ENCODE results near the gene TIMM17A. TPM values are rescaled to one million over a fixed set of nuclear protein-coding genes. Genes with fewer than 3 reads are reported as not detected.

The TIMM17A gene
- 59.9 and 63.0 TPM in 2 replicates for polyA plus RNA-seq (2013)

GRCh38 chr1:201955009-201955728, at the start of gene TIMM17A:
TIMM17A (plus strand) TSS chr1:201955503; CDS start chr1:201955527, 24 bp downstream.
- H2BK120ac ChIP-seq (ENCODE audit: insufficient read depth, low read length, poor library complexity) = peak within 1 kb of the TSS; percentile 75
- H3K4me3 ChIP-seq (ENCODE audit: low read depth, low read length) = peak within 1 kb of the TSS; percentile 97
- peak within 1 kb of the TSS; percentile 60 for H2BK5ac ChIP-seq (ENCODE audit: low read depth, low read length, poor library complexity)
- peak within 1 kb of the TSS; percentile 82 for H2AFZ ChIP-seq (ENCODE audit: insufficient read depth, low read length, poor library complexity)
- peaks cover 5% of the 10 kb centered on the region for H3K79me2 ChIP-seq (ENCODE audit: control insufficient read depth, insufficient read depth, low read length, poor library complexity)
- H3K9ac ChIP-seq (ENCODE audit: low read length) = peak within 1 kb of the TSS; percentile 94
- no peaks in the 10 kb centered on the region for H3K9me3 ChIP-seq (ENCODE audit: insufficient read depth, low read depth, low read length)
- H3K27me3 ChIP-seq (ENCODE audit: insufficient read depth, low read length) = no peaks in the 10 kb centered on the region
- peak within 1 kb of the TSS; percentile 87 for H3K4me2 ChIP-seq (ENCODE audit: low read length)
- peaks cover 15 to 18% of the 10 kb centered on the region in 2 experiments for H3K36me3 ChIP-seq (ENCODE audit: control insufficient read depth in 1 of 2, insufficient read depth in 2 of 2, low read length in 2 of 2)
- peak within 1 kb of the TSS; percentile 97 for H3K4ac ChIP-seq (ENCODE audit: low read depth, low read length)
- no peak within 1 kb of the TSS for H3K23ac ChIP-seq (ENCODE audit: low read length)
- peak within 1 kb of the TSS; percentile 95 for H2AK5ac ChIP-seq (ENCODE audit: low read length)
- peak within 1 kb of the TSS; percentile 95 for H4K8ac ChIP-seq (ENCODE audit: low read depth, low read length)
- peaks cover 0 to 2% of the 10 kb centered on the region in 2 experiments for H3K4me1 ChIP-seq (ENCODE audit: control insufficient read depth in 1 of 2, insufficient read depth in 2 of 2, low read length in 2 of 2)
- H3K18ac ChIP-seq (ENCODE audit: low read length) = peak within 1 kb of the TSS; percentile 89
- H2BK12ac ChIP-seq (ENCODE audit: low read length) = no peak within 1 kb of the TSS
- DNase-seq = peak; percentile 99
- H4K12ac ChIP-seq (ENCODE audit: low read depth, low read length) = peak within 1 kb of the TSS; percentile 85
- peak within 1 kb of the TSS; percentile 38 for H3K27ac ChIP-seq (ENCODE audit: low read depth, low read length)
- H3K79me1 ChIP-seq (ENCODE audit: low read length) = peaks cover 4% of the 10 kb centered on the region
- H3K14ac ChIP-seq (ENCODE audit: low read length) = peak within 1 kb of the TSS; percentile 92
- peak within 1 kb of the TSS; percentile 78 for H4K91ac ChIP-seq (ENCODE audit: low read depth, low read length)
- no CpG with 5 or more reads among the region's 43 CpGs for WGBS (ENCODE audit: extremely low coverage, insufficient coverage, insufficient read length)

GRCh38 chr1:201906336-201906735, 49.0 kb upstream of the TIMM17A start:
- H2BK12ac ChIP-seq (ENCODE audit: low read length) = peak overlapping the region; percentile 88
- WGBS (ENCODE audit: extremely low coverage, insufficient coverage, insufficient read length) = no CpG with 5 or more reads among the region's 3 CpGs
- peak overlapping the region; percentile 48 for H4K91ac ChIP-seq (ENCODE audit: low read depth, low read length)
- H3K36me3 ChIP-seq (ENCODE audit: control insufficient read depth in 1 of 2, insufficient read depth in 2 of 2, low read length in 2 of 2) = peaks cover 0 to 2% of the 10 kb centered on the region in 2 experiments
- H3K79me1 ChIP-seq (ENCODE audit: low read length) = peaks cover 21% of the 10 kb centered on the region
- no peak overlapping the region for H2BK5ac ChIP-seq (ENCODE audit: low read depth, low read length, poor library complexity)
- H3K18ac ChIP-seq (ENCODE audit: low read length) = peak overlapping the region; percentile 76
- H3K4ac ChIP-seq (ENCODE audit: low read depth, low read length) = no peak overlapping the region
- no peak overlapping the region for H3K27ac ChIP-seq (ENCODE audit: low read depth, low read length)
- H2AK5ac ChIP-seq (ENCODE audit: low read length) = peak overlapping the region; percentile 55
- no peak overlapping the region for H2AFZ ChIP-seq (ENCODE audit: insufficient read depth, low read length, poor library complexity)
- no peak overlapping the region for H3K4me2 ChIP-seq (ENCODE audit: low read length)
- peak overlapping the region; percentile 15 for H2BK120ac ChIP-seq (ENCODE audit: insufficient read depth, low read length, poor library complexity)
- no peaks in the 10 kb centered on the region for H3K9me3 ChIP-seq (ENCODE audit: insufficient read depth, low read depth, low read length)
- H4K12ac ChIP-seq (ENCODE audit: low read depth, low read length) = no peak overlapping the region
- H3K14ac ChIP-seq (ENCODE audit: low read length) = peak overlapping the region; percentile 39
- DNase-seq = no peak
- H3K4me1 ChIP-seq (ENCODE audit: control insufficient read depth in 1 of 2, insufficient read depth in 2 of 2, low read length in 2 of 2) = peaks cover 20 to 21% of the 10 kb centered on the region in 2 experiments
- no peaks in the 10 kb centered on the region for H3K79me2 ChIP-seq (ENCODE audit: control insufficient read depth, insufficient read depth, low read length, poor library complexity)
- H3K27me3 ChIP-seq (ENCODE audit: insufficient read depth, low read length) = no peaks in the 10 kb centered on the region
- no peak overlapping the region for H3K4me3 ChIP-seq (ENCODE audit: low read depth, low read length)
- H4K8ac ChIP-seq (ENCODE audit: low read depth, low read length) = no peak overlapping the region
- no peak overlapping the region for H3K9ac ChIP-seq (ENCODE audit: low read length)
- no peak overlapping the region for H3K23ac ChIP-seq (ENCODE audit: low read length)

- Histone ChIP-seq H3K4ac (ENCODE audit: low read depth, low read length) (no peak overlapping the region), H3K9ac (ENCODE audit: low read length) (no peak overlapping the region), H3K27me3 (ENCODE audit: insufficient read depth, low read length) (no peaks in the 10 kb centered on the region), H3K18ac (ENCODE audit: low read length) (no peak overlapping the region), H3K9me3 (ENCODE audit: insufficient read depth, low read depth, low read length) (no peaks in the 10 kb centered on the region), H3K36me3 (ENCODE audit: control insufficient read depth in 1 of 2, insufficient read depth in 2 of 2, low read length in 2 of 2) (peaks cover 0 to 2% of the 10 kb centered on the region in 2 experiments), H3K79me2 (ENCODE audit: control insufficient read depth, insufficient read depth, low read length, poor library complexity) (no peaks in the 10 kb centered on the region), H3K4me2 (ENCODE audit: low read length) (no peak overlapping the region), H2BK120ac (ENCODE audit: insufficient read depth, low read length, poor library complexity) (no peak overlapping the region), H4K12ac (ENCODE audit: low read depth, low read length) (no peak overlapping the region), H2BK5ac (ENCODE audit: low read depth, low read length, poor library complexity) (no peak overlapping the region), H3K14ac (ENCODE audit: low read length) (no peak overlapping the region), H3K4me3 (ENCODE audit: low read depth, low read length) (no peak overlapping the region), H3K79me1 (ENCODE audit: low read length) (peaks cover 20% of the 10 kb centered on the region), H3K23ac (ENCODE audit: low read length) (no peak overlapping the region), H2AK5ac (ENCODE audit: low read length) (no peak overlapping the region), H4K8ac (ENCODE audit: low read depth, low read length) (no peak overlapping the region), H3K4me1 (ENCODE audit: control insufficient read depth in 1 of 2, insufficient read depth in 2 of 2, low read length in 2 of 2) (peaks cover 19 to 21% of the 10 kb centered on the region in 2 experiments), H2AFZ (ENCODE audit: insufficient read depth, low read length, poor library complexity) (no peak overlapping the region), H3K27ac (ENCODE audit: low read depth, low read length) (no peak overlapping the region), H2BK12ac (ENCODE audit: low read length) (no peak overlapping the region), H4K91ac (ENCODE audit: low read depth, low read length) (no peak overlapping the region)
- no peak for DNase-seq
- no CpG with 5 or more reads among the region's 6 CpGs for WGBS (ENCODE audit: extremely low coverage, insufficient coverage, insufficient read length)
Measured at GRCh38 chr1:201907621-201908020, 47.7 kb upstream of the TIMM17A start.

GRCh38 chr1:201911826-201912571, 43.3 kb upstream of the TIMM17A start:
- Histone ChIP-seq H3K9me3 (ENCODE audit: insufficient read depth, low read depth, low read length) (no peaks in the 10 kb centered on the region), H2AFZ (ENCODE audit: insufficient read depth, low read length, poor library complexity) (no peak overlapping the region), H2BK12ac (ENCODE audit: low read length) (no peak overlapping the region), H4K12ac (ENCODE audit: low read depth, low read length) (no peak overlapping the region), H3K36me3 (ENCODE audit: control insufficient read depth in 1 of 2, insufficient read depth in 2 of 2, low read length in 2 of 2) (no peaks in the 10 kb centered on the region), H3K79me1 (ENCODE audit: low read length) (peaks cover 6% of the 10 kb centered on the region), H2AK5ac (ENCODE audit: low read length) (no peak overlapping the region), H3K4me2 (ENCODE audit: low read length) (no peak overlapping the region), H3K27me3 (ENCODE audit: insufficient read depth, low read length) (no peaks in the 10 kb centered on the region), H3K23ac (ENCODE audit: low read length) (no peak overlapping the region), H2BK5ac (ENCODE audit: low read depth, low read length, poor library complexity) (no peak overlapping the region), H4K8ac (ENCODE audit: low read depth, low read length) (no peak overlapping the region), H3K4me1 (ENCODE audit: control insufficient read depth in 1 of 2, insufficient read depth in 2 of 2, low read length in 2 of 2) (peaks cover 6 to 10% of the 10 kb centered on the region in 2 experiments), H2BK120ac (ENCODE audit: insufficient read depth, low read length, poor library complexity) (no peak overlapping the region), H3K14ac (ENCODE audit: low read length) (no peak overlapping the region), H3K79me2 (ENCODE audit: control insufficient read depth, insufficient read depth, low read length, poor library complexity) (no peaks in the 10 kb centered on the region), H3K18ac (ENCODE audit: low read length) (no peak overlapping the region), H3K9ac (ENCODE audit: low read length) (no peak overlapping the region), H4K91ac (ENCODE audit: low read depth, low read length) (peak overlapping the region; percentile 7), H3K27ac (ENCODE audit: low read depth, low read length) (no peak overlapping the region), H3K4me3 (ENCODE audit: low read depth, low read length) (no peak overlapping the region), H3K4ac (ENCODE audit: low read depth, low read length) (no peak overlapping the region)
- no peak for DNase-seq
- no CpG with 5 or more reads among the region's 4 CpGs for WGBS (ENCODE audit: extremely low coverage, insufficient coverage, insufficient read length)
